NCI-H345 (cell line): ENCODE results near the gene DCUN1D5.
A peak's percentile ranks its signal among the peaks of the same experiment; 100 is the strongest.

Source experiments
- DNase-seq: peaks from one replicate; lab custom pipeline; 2025; lab: John Stamatoyannopoulos, UW

Gene DCUN1D5

DNA sequence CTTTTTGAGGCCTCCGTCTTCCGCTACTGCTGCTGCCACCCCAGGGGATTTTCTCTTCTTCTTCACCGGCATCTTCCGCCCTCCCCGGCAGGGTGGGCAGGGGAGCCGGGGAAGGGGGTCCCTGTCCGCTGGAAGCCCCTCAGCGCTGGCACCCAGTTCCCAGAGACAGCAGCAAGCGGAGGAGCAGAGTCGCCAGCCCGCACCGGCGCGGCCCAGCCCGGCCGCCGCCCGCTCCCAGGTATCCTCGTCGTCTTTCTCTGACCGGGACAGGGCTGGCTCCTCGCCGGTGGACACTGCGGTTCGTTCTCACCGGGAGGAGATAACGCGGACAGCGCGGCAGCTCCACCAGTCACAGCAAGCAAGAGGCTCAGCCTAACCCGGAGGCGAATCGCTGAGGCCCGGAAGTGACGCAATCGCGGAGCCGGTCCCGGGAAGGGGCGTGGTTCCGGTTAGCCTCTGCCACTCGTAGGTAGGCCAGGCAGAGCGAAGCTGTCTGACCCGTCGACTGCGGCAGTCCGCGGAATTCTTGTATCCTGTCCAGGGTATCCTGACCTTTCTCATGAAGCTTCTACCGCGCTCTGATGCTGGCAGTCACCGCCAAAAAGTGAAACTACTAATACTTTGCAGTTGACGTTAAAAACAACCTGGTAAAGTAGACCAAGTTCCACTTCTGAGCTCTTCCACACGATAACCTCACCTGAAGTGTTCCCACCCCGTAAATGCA lies at the start of gene DCUN1D5:
Gene DCUN1D5 (minus strand): TSS at position 360 of the 724 bp plus-strand sequence. CDS start 288 bp downstream, at position 72.
- peak; percentile 97 for DNase-seq

DNA sequence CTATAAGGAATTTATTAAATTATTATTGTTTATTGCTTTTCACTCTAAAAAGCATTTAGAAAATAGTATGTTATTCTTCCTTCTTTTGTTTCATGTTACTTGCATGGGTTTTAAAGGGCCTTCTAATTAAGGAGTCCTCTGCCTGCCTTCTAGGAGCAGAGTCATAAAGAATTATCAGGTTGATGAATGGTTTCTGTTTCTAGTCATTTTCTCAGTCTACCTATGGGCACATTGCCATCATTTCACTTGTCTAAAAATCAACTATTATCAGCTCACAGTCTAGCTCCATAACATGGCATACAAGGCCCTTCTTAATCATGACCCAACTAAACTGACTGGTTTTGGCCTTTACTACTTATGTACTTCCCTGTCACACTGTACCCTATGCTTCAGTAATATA lies 33.5 kb upstream of the DCUN1D5 start:
- DNase-seq, result no peak

GRCh38 chr11:103114836-103115235 lies 22.9 kb upstream of the DCUN1D5 start:
- DNase-seq, result no peak

- DNase-seq, result no peak
Observed at GRCh38 chr11:103112364-103112763, 20.4 kb upstream of the DCUN1D5 start.

- DNase-seq, result no peak
Observed at GRCh38 chr11:103111400-103111799, 19.4 kb upstream of the DCUN1D5 start.

- DNase-seq, result no peak
Observed at GRCh38 chr11:103110391-103110790, 18.4 kb upstream of the DCUN1D5 start.

GRCh38 chr11:103109818-103110388 lies 17.9 kb upstream of the DCUN1D5 start:
- no peak for DNase-seq

- peak; percentile 94 for DNase-seq
Observed at GRCh38 chr11:103108933-103109817, 17.2 kb upstream of the DCUN1D5 start, which contains the start of gene DYNC2H1. Gene DYNC2H1 (plus strand): TSS chr11:103109426. CDS start chr11:103109575, 149 bp downstream.

DNA sequence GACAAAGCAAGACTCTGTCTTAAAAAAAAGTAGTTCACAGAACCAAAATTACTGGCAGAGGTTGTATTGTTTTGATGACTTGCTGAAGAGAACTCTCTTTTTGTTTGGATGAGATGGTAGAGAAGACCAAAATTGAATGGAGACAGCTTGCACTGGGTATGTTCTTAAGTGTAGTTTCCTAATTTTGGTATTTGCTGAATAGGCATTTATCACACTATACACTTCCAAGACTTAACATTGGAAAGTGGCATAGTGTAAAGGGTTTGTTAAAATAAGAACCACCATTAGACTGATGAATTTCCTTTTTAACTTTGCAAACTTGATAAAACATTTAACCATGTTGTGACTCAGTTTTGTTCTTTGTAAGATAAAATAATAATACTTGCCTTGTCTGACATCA lies 5.3 kb upstream of the DCUN1D5 start:
- DNase-seq, result no peak

DNA sequence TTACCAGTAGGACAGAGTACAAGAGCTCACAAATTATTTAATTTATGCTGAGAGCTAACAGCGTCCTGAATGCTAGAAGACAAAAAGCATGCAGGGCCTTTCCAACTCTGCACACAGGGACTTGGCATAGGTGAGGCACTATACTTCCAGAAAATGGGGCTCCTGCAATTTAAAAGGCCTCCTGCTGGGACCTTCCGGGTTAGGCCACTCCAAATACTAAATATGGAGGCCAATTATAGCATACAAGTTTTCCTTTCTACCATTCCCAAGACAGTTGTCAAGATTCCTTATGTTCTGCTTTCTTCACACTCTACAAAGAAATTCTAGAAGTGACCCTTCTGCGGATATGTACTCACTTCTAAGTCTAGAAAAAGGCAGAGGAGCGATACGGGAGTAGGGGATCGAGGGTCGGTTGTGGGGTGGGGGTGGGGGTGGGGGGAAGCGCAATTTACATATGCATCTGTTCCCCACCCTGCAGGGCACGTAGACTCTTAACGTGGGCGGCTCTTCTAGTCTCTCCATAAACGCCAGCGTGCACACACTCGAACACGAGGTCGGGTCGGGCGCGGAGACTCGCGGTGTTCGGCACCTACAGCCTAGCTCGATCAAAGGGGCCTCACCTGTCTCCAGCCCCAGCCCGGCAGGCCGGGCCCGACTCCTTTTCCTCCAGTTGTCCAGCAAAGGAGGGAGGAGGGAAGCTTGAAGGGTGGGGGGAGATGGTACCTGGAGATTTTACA lies 728 bp downstream of the DCUN1D5 start:
- DNase-seq, result peak; percentile 56

DNA sequence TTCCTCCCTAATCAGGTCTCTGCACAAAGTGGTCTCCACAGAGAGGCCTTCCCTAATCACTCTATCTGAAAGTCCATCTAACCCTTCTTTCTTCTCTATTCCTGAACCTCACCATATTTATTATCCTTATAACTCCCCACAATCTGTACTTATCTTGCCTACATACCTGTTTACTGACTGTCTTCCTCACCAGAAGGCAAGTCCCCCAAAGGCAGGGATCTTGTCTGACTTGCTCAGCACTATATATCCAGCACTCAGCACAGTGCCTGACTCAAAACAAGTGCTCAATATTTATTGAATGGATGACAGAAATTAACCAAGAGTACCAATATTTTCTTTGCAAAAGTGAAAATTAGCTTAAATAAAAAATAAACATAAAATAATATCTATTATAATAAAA lies 5.5 kb downstream of the DCUN1D5 start:
- DNase-seq, result no peak

- DNase-seq, result no peak
Observed at GRCh38 chr11:103085758-103086365, 6.1 kb downstream of the DCUN1D5 start.

DNA sequence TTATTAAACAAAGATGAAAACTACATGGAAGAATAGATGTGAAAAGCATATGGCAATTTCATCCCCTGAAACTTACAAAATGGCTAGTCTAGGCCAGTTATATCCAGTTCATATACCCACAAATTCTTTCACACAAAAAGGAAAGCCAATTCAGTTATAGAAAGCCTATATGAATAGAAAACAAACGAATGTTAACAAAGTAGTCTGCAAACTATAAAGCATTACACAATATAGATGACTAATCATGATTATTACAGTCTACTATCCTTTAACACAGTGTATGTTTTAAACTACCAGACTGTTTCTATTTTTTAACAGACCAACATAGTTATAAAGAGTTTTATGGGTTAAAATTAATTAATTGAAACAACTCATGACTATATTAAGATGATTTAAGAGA lies 12.1 kb downstream of the DCUN1D5 start:
- no peak for DNase-seq

DNA sequence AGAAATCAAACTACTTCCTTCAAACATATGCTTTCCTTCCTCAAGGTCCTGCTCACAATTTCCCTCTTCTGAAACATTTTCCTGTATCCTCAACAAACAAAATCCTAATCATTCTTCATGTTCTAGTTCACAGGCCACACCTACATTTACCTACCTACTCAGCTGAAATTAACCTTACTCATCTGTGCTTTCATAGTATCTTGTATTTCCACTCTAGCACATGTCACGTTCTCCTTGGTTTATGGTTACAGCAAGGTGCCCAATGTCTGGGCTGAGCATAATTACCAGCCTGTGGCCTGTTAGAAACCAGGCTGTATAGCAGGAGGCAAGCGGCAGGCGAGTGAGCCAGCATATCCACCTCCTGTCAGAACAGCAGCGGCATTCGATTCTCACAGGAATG lies 13.2 kb downstream of the DCUN1D5 start:
- DNase-seq, result no peak

DNA sequence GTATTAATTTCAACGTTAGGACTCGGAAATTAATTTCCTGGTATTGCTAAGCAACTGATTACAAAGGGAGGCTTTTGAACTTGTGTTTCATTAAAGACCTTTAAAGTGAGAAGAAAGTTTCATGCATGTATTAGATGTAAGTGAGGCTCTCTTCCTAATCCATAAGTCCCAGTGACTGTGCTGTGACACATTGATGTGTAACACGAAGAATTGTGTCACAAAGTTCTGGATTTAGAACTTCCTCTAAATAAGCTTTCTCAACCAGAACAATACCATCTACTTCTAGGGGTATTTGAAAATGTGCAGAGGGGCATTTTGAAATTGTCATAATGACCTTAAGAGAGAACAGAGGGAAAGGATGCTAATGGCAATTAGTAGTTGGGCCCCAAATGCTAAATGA lies 14.4 kb downstream of the DCUN1D5 start:
- DNase-seq, result no peak

GRCh38 chr11:103076361-103076760 lies 15.6 kb downstream of the DCUN1D5 start:
- DNase-seq, result no peak

DNA sequence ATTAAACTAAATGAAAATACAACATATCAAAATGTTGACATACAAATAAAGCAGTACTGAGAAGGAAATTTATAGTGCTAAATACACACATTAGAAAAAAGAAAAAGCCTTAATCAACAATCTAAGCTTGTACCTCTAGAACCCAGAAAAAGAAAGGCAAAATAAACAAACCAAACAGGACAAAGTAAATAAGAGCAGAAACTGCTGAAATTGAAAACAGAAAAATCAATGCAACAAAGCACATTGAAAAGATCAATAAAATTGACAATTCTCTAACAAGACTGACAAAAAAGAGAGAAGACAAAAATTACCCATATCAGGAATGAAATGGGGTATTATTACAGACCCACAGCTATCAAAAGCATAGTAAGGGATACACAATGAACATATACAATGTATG lies 21.0 kb downstream of the DCUN1D5 start:
- no peak for DNase-seq

DNA sequence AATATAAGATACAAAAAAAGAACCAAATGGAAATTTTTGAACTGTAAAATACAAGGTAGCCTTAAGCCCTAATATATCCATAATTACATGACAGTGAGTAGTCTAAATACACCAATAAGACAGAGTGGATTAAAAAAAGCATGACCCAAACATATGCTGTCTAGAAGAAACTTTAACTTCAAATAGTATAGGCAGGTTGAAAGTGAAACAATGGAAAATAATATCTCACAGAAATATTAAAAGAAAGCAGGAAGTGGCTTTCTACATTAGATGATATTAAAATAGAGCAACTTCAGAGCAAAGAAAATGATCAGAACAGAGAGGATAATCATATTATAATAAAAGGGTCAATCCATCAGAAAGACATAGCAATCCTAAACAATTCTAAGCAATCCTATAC lies 21.8 kb downstream of the DCUN1D5 start:
- DNase-seq, result no peak

DNA sequence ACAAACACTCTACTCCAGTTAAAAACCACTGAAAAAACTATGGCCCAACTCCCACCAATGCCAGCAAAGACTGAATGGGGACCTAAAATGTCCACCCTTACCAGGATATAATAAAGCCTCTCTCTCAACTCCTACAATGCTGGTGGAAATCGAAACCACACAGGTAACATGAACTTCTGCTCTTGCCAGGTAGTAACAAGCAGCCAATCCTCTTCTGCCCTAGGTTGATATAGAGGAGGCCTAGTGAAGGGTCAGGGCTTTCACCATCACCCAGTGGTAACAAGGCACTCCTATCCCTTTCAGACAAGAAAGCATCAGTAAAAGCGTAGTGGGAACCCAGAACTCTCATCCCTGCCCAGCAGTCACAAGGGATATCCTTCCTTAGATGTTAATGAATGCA lies 22.6 kb downstream of the DCUN1D5 start:
- no peak for DNase-seq

DNA sequence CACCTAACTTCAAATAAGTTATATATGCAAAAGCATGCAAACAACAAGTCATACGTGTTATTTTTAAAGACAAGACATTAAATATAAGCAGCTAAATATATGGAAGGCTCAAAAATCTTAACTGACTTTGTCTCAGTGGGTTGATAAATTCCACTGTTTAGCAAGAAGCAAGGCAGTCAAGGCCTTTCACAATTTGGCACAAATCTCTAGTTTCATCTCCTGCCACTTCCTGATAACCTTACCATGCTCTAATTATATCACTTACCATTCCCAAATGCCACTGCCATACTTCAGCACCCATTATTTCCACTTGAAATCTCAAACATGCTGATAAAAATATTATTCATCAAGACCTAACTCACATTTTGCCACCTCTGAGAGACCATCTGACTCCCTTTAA lies 24.8 kb downstream of the DCUN1D5 start:
- DNase-seq, result no peak

- DNase-seq, result no peak
Observed at GRCh38 chr11:103061656-103062055, 30.3 kb downstream of the DCUN1D5 start.
